Neural cell (in vitro differentiated cells): ENCODE data around the gene DGCR6L.

Experiments used
- EP300 ChIP-seq: fragments of 450-650 bp; conservative IDR thresholded peaks from 2 replicates; pipeline ENCODE4 v1.6.1; 2014; ENCODE audit warnings: antibody characterized with exemption, mild to moderate bottlenecking, moderate library complexity; ENCODE audit not compliant: poor library complexity, severe bottlenecking
- EZH2 ChIP-seq: fragments of 200-600, 300-800 bp; shearing (Covaris generic), sonication (generic); IDR thresholded peaks from 2 replicates; pipeline ENCODE4 v1.6.1; 2014; ENCODE audit warnings: antibody characterized with exemption, low read length, borderline replicate concordance, mild to moderate bottlenecking; ENCODE audit not compliant: insufficient read depth, poor library complexity, severe bottlenecking
- POLR2AphosphoS5 ChIP-seq: IDR thresholded peaks from 2 replicates; pipeline ENCODE4 v1.6.1; 2012
- RAD21 ChIP-seq: fragments of 450-650 bp; conservative IDR thresholded peaks from 2 replicates; pipeline ENCODE4 v1.6.1; 2014; ENCODE audit warnings: antibody characterized with exemption, mild to moderate bottlenecking, moderate library complexity
- SMC3 ChIP-seq: fragments of 450-650 bp; conservative IDR thresholded peaks from 2 replicates; pipeline ENCODE4 v1.6.1; 2014; ENCODE audit warnings: antibody characterized with exemption, mild to moderate bottlenecking, moderate library complexity; ENCODE audit not compliant: poor library complexity
- TAF1 ChIP-seq: IDR thresholded peaks from 2 replicates; pipeline ENCODE4 v1.6.1; 2012; ENCODE audit warnings: low read depth
- TF ChIP-seq, protein P1 (sequence below): fragments of 450-650 bp; IDR thresholded peaks from 2 replicates; pipeline ENCODE4 v1.5.1; 2014; ENCODE audit warnings: antibody characterized with exemption, mild to moderate bottlenecking, moderate library complexity; ENCODE audit not compliant: poor library complexity, severe bottlenecking
- TF ChIP-seq, protein P2 (sequence below): IDR thresholded peaks from 2 replicates; pipeline ENCODE4 v1.6.1; 2012; ENCODE audit warnings: borderline replicate concordance

- TF ChIP-seq, protein P1, sequence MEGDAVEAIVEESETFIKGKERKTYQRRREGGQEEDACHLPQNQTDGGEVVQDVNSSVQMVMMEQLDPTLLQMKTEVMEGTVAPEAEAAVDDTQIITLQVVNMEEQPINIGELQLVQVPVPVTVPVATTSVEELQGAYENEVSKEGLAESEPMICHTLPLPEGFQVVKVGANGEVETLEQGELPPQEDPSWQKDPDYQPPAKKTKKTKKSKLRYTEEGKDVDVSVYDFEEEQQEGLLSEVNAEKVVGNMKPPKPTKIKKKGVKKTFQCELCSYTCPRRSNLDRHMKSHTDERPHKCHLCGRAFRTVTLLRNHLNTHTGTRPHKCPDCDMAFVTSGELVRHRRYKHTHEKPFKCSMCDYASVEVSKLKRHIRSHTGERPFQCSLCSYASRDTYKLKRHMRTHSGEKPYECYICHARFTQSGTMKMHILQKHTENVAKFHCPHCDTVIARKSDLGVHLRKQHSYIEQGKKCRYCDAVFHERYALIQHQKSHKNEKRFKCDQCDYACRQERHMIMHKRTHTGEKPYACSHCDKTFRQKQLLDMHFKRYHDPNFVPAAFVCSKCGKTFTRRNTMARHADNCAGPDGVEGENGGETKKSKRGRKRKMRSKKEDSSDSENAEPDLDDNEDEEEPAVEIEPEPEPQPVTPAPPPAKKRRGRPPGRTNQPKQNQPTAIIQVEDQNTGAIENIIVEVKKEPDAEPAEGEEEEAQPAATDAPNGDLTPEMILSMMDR = no peak
- TF ChIP-seq EP300 = no peak
- no peak for TF ChIP-seq EZH2
- TF ChIP-seq POLR2AphosphoS5 = no peak
- TF ChIP-seq SMC3 = no peak
- TF ChIP-seq, protein P2, sequence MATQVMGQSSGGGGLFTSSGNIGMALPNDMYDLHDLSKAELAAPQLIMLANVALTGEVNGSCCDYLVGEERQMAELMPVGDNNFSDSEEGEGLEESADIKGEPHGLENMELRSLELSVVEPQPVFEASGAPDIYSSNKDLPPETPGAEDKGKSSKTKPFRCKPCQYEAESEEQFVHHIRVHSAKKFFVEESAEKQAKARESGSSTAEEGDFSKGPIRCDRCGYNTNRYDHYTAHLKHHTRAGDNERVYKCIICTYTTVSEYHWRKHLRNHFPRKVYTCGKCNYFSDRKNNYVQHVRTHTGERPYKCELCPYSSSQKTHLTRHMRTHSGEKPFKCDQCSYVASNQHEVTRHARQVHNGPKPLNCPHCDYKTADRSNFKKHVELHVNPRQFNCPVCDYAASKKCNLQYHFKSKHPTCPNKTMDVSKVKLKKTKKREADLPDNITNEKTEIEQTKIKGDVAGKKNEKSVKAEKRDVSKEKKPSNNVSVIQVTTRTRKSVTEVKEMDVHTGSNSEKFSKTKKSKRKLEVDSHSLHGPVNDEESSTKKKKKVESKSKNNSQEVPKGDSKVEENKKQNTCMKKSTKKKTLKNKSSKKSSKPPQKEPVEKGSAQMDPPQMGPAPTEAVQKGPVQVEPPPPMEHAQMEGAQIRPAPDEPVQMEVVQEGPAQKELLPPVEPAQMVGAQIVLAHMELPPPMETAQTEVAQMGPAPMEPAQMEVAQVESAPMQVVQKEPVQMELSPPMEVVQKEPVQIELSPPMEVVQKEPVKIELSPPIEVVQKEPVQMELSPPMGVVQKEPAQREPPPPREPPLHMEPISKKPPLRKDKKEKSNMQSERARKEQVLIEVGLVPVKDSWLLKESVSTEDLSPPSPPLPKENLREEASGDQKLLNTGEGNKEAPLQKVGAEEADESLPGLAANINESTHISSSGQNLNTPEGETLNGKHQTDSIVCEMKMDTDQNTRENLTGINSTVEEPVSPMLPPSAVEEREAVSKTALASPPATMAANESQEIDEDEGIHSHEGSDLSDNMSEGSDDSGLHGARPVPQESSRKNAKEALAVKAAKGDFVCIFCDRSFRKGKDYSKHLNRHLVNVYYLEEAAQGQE = no peak
- no peak for TF ChIP-seq RAD21
- no peak for TF ChIP-seq TAF1
Observed at GRCh38 chr22:20284471-20285086, 35.3 kb downstream of the DGCR6L start.
